Measurements from ENCODE around the gene ZSCAN26. TPM values are rescaled to one million over a fixed set of nuclear protein-coding genes. Genes with fewer than 3 reads are reported as not detected.

The ZSCAN26 gene
- total RNA-seq, 2 experiments from 2014 or later = 6.0 to 6.4 TPM

Other genes starting within 250 kb of the ZSCAN26 start
- 1 to 10 TPM; 3.7 to 4.0 TPM for gene ZNF165, start 186.6 kb upstream of the ZSCAN26 start, total RNA-seq
- 1 to 10 TPM; 2.8 to 3.6 TPM for gene ZSCAN16, start 142.5 kb upstream of the ZSCAN26 start, total RNA-seq
- 10 to 100 TPM; 14.4 to 16.5 TPM for gene ZKSCAN8, start 125.3 kb upstream of the ZSCAN26 start, total RNA-seq
- 1 to 10 TPM; 2.8 to 3.0 TPM for gene ZSCAN9, start 41.9 kb upstream of the ZSCAN26 start, total RNA-seq
- gene ZKSCAN4, start 14.9 kb upstream of the ZSCAN26 start, total RNA-seq = 1 to 10 TPM; 3.7 to 3.8 TPM
- not detected for gene NKAPL, start 7.8 kb upstream of the ZSCAN26 start, total RNA-seq
- 1 to 10 TPM; 1.6 to 1.9 TPM for gene PGBD1, start 14.4 kb downstream of the ZSCAN26 start, total RNA-seq
- 1 to 10 TPM in 1 of 2 experiments, under 1 TPM in 1; 0.77 to 1.6 TPM for gene ZSCAN31, start 69.0 kb downstream of the ZSCAN26 start, total RNA-seq
- 1 to 10 TPM; 2.2 to 2.7 TPM for gene ZKSCAN3, start 82.8 kb downstream of the ZSCAN26 start, total RNA-seq
- 1 to 10 TPM; 4.1 to 4.4 TPM for gene ZSCAN12, start 132.6 kb downstream of the ZSCAN26 start, total RNA-seq
- 1 to 10 TPM in 1 of 2 experiments, under 1 TPM in 1; 0.83 to 1.1 TPM for gene ZSCAN23, start 176.3 kb downstream of the ZSCAN26 start, total RNA-seq
- gene GPX6, start 248.7 kb downstream of the ZSCAN26 start, total RNA-seq = not detected